Vagina (tissue), 2 donors: ENCODE measurements around the gene RIN3.

Experiments used
- CTCF ChIP-seq, 3 experiments: fragments of 450-650 bp in 2 of 3; fragments of 200-600 bp in 1 of 3; sonication (generic) in 1 of 3; IDR thresholded peaks; one replicate each; pipeline ENCODE4 v1.5.1; 2017 to 2019; ENCODE audit warnings: antibody characterized with exemption in 3 of 3, mild to moderate bottlenecking in 2 of 3, moderate library complexity in 2 of 3
- POLR2AphosphoS5 ChIP-seq, 2 donors: sonication (generic); formaldehyde crosslinking; IDR thresholded peaks; one replicate each; pipeline ENCODE4 v1.9.0; 2017; ENCODE audit warnings: antibody characterized with exemption in 2 of 2, mild to moderate bottlenecking in 2 of 2, low read depth in 1 of 2; ENCODE audit not compliant: insufficient read depth in 1 of 2

- TF ChIP-seq CTCF (IDR thresholded peaks at IDR 0.05) (no peak), POLR2AphosphoS5 (IDR thresholded peaks at IDR 0.05; ENCODE audit: insufficient read depth in 1 of 2, low read depth in 1 of 2) (no peak)
Measured at GRCh38 chr14:92609955-92610354, 96.4 kb downstream of the RIN3 start.
